HG03039 (cell line): ENCODE data around the gene GOSR2.
"Not testable (repeated sequence)": the region's sequence is repeated elsewhere in the genome, so short reads cannot be mapped to it uniquely, and the experiment has no call there.

Experiments
- ATAC-seq: cut with Tn5 transposase; IDR thresholded peaks from one replicate; pipeline ENCODE4 v1.9.1; 2021; ENCODE audit warnings: mild to moderate bottlenecking, moderate library complexity; ENCODE audit not compliant: unreplicated experiment

The GOSR2 gene

DNA sequence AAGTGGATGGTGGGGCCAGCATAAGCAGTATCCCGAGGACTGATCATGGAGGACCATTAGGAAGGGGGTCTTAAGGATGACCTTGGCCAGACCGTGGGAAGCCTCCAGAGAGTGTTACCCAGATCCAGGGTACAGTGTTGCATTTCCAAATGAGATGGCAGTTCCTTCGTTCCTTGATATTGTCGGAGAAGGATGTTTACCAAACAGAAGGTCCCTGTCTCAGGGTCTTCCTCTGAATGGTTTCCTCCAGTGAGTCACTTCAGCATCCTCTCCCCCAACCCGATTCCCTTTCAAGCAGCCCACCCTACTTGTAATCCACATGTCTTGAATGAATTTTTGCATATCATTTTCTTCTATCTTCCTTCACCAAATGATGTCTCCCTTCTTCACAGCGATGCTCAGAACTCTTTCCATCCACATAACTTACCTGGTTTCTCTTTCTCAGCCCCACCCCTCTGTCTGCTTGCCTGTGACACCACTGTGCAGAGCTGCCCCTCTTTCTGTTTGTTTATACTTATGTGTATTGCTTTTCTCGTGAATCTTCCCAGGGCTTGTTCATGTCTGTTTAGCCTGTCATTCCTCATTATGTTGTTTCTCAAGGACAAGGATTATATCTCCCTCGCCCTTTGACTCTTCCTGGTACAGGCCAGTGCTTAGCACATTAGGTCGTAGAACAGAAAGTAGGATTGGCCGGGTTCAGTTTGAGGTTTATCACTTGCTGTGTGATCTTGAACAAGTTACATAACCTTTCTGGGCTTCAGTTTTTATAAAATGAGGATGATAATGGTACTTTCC lies 5.7 kb downstream of the GOSR2 start:
- no peak for ATAC-seq

DNA sequence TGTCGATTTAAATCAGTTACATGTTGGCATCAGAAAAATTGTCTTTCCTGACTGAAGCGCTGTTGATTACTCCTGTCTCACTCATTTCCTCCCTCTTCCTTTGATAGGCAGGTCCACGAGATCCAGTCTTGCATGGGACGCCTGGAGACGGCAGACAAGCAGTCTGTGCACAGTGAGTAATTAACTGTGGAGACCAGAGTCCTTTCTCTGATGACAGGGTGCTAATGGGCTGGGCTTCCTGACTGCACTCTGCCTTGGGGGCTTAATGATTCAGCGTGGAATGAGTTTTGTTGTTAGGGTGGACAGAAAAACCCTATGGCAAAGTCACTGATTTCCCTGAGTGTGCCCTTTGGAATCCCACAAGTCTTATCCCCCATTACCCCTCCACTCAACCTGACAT lies 6.5 kb downstream of the GOSR2 start:
- no peak for ATAC-seq

DNA sequence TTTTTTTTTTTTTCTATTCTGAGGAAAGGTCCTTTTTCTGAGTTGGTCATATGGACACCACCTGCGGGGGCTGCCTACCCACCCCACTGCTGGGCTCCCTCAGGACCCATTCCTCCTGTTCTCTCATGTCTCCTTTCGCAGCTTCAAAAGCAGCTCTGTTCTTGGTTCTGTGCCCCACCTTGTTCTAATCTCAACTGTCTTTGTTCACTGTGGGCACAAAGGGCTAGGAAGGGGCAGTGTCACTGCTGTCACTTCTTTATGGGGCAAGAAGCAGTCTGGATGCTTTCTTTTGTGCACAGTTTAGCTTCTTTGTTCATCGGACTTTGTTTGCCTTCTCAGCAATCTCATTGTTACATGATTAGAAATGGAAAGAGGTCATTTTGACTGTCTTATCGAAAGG lies 7.1 kb downstream of the GOSR2 start:
- no peak for ATAC-seq

DNA sequence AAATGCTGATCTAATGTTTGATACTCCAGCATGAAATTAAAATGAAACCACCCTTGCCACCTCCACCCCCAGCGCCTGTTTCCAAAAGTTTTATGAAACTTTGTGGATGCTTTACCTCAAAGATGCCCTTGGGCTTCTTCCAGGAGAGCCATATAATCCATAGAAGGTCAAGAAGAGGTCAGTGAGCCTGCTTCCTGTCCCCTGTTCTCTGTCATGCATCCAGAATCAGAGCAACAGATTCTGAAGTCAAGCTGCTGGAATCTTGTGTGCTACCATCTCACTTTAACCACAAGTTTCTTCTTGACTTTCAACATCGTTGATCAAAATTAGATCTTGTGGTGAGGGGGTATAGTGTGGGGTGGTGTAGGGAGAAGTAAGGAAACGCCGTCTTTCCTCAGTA lies 8.6 kb downstream of the GOSR2 start:
- ATAC-seq = no peak

DNA sequence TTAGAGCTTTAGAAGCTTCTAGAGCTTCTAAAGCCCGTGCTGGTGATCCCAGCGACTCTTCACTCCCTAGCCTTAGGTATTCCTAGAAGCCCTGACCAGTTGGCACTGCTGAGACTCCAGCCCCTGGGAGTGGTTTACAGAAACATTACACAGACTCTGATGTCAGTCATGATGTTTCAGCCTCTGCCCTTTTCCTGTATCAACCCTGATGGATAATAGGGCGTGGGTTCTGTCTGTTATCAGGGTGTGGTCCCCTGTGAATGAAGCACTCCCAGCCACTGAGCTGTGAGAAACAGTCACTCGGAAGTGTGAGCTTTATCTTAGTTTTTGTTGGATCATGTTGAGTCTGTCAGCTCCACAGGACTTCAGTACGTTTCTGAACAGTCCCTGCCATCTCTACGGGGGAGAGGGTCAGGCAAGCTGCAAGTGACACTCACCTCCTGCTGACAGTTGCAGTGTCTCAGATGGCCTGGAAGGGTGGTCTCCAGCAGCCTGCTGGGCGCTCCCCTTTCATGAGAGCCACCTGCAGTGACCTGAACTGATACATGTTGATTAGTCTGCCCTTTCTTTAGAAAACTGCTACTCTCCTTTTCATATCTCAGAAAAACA lies 12.8 kb downstream of the GOSR2 start:
- ATAC-seq = no peak

DNA sequence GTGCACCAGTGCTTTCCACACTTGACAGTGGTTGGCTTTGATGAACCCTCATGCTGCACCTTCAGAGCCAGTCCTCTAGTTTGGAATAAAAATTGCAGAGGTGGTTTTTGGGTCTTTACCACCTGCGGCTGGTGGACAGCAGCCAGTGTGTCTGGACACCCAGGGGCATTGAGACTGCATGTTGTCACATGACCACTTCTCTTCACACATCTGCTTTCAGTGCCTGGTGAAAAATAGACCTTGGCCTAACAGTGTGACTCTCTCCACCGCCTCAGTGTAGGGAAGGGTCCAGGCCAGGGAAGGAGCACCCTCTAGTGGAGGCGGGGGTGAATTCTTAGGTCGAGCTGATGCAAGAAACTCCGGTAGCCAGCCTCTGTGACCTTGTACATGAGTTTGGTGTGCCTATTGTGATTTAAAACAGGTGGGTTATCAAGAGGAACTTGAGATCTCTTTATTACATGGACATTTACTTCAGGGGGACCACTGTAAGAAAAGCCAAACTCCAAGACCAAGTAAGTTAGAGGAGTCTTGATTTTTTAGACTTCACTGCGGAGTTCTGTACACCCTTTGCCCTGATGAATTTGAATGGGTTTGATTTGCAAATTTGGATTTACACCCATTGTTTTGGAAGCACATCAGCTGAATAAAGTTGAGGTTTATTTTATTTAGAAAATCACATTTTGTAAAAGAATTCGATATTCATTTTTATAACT lies 17.9 kb downstream of the GOSR2 start:
- no peak for ATAC-seq

DNA sequence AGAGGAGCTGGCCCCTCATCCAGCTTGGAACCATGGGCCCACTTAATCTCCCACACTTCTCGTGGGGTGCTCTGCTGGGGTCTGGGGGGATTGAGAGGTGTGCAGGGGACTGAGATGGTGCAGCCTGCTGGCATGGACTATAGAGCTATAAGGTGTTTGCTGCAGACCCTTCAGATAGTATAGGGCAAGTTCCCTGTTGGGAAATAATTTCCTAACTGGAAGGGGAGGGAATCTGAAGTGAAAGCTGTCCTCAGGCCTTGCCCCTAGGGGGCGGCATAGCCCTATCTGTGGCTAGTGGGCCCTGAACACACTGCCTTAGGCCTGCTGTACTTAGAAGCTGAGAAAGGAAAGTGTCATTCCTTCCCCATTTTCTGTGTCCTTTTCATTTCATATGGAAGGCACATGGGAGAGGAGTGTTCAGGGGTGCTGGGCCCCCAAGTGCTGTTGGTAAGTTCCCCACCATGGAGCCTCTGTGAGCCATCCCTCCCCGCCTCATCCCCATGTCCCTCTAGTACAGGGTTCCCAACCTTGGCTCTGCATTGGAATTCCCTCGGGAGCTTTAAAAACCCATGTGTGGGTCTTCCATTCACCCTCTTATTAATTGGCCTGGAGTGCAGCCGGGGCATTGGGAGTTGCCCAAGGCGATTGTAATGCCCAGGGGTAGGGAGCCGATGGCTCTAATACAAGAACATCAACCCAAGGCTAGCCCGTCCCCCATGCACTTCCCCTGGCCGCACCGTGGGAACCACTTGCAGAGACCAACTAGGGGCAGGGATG lies 19.7 kb downstream of the GOSR2 start:
- ATAC-seq = no peak

DNA sequence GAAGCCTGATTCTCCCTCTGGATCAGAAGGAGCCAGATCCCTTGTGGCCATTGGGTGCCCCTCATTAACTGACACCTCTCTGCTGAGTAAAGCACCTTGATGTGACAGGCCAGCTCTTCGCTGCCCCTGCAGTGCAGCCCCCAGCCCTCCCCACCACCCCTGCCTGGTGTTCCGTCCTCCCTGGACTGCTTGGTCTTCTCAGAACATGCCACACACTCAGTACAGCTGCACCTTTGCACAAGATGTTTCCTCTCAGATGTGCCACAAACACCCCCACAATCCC lies 20.2 kb downstream of the GOSR2 start:
- no peak for ATAC-seq

DNA sequence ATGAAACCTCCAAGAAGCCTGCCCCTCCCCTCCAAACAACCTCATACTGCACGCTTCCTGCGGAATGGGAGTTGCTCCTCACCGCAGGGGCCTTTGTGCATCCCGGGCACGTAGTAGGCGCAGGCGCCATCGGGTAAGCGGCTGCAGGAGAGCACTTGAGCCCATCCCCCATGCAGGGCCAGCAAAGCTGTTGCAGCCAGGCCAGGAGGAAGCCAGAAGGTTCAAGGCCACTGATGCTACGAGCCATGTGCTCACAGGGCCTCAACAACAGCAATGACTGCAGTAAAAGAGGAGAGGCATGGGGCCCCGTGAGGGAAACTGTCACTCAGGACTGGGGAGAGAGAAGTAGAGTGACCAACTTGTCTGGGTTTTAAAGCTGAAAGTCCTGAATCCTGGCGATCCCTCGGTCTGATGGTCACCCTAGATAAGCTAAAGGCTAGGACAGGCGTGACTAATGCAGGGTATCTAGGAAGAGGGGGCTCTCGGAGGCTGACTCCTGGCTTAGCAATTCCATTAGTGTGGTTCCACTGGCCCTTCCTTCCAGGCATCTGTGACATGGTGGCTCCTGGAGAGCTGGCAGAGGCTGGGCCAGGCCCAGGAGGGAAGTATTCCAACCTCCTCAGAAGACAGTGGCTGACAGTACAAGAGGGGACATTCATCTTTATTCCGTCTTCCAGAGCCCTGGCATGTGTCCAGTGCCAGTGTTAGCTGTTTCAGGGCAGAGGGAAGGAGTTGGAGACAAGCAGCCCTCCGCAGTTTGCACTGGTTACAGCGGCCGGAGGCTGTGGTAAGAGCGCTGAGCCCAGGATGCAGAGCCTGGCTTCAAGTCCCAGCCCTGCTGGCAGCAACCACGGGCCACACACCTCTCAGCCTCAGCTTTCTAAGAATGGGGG lies 20.8 kb downstream of the GOSR2 start:
- no peak for ATAC-seq

DNA sequence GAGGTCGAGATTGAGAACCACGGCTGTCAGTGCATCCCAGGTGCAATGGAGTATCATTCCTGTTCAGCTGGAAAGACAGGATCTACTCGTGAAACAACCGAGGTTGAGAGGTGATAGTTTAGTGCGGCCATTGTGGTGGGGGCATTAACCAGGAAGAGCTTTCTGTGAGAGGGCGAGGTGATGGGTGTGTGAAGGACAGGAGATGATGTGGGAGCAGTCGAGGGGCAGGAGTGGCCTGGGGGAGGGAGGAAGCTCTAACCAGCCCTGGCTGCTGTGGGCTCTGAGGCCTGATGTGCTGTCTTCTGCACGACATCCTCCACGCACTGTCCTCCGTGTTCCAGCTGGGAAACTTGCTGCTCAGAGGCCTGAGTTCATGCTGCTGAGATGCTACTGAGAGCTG lies 22.0 kb downstream of the GOSR2 start:
- no peak for ATAC-seq

DNA sequence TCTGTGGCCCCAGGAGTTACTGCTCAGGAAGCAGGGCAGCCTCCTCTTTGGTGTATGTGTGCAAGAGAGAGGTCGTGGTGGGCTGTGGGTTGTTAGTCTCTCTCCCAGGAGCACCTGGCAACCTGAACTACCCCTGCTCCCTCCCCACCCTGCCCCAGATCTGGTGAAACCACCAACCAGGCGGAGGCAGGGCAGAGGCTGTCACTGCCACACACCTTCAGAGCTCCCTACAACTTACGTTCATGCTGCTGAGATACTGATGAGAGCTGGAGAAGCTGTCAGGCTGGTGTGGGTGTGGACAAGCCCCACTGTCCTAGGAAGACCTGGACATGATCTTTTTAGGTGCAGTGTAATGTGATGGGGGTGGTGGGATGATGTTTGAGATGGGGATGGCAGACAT lies 24.3 kb downstream of the GOSR2 start:
- no peak for ATAC-seq

DNA sequence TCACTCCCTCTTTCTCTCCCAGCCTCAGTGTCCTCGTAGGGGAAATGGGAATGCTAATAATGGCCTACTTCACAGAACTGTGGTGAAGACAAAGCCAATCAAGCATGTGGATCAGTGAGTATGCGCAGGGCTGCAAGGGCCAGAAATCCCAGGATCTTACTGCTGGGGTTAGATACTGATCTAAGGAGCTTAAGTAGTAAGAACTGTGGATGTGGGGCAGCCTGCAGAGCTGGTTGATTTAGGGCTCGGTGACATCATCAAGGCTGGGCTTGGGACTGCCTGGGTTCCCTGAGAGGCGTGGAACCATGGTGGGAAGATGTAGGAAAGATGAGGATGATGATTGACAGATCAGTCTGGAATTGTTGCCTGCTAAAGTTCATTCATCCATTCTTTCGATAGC lies 25.6 kb downstream of the GOSR2 start:
- ATAC-seq = no peak

DNA sequence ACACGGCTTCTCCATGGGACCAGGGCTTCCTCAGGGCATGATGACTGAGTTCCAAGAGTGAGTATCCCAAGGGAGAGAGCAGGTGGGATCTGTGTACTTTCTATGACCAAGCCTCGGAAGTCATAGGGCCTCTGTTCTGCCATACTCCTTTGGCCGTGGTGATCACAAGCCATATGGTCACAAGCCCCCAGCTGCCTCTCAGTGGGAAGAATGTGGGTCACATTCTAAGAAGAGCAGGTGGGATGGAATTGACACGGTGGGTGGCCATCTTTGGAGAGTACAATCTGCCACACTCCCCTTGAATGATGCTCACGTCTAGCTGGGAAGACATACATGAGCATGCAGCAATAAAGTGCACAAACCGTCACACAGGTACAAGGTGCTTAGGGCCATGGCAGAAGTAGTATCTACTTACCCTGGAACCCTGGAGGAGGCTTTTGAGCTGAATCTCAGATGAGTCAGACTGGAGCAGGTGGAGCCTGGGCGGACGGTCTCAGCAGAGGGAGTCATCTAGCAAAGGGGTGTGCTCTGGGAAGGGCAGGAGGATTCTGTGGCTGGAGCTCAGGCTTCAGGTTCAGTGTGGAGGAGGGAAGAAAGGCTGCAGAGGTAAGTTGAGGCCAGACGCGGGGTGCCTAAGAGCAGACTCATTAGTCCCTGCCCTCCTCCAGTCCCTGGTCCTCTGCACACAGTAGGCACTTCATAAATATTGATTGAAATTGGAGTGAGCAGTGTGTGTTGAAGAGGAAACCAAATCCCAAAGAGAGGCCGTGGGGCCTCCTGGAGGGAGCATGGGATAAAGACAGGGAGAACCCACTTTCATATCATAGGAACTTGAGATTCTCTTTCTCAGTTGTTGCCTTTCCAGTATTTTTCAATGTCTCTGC lies 26.6 kb downstream of the GOSR2 start:
- no peak for ATAC-seq

DNA sequence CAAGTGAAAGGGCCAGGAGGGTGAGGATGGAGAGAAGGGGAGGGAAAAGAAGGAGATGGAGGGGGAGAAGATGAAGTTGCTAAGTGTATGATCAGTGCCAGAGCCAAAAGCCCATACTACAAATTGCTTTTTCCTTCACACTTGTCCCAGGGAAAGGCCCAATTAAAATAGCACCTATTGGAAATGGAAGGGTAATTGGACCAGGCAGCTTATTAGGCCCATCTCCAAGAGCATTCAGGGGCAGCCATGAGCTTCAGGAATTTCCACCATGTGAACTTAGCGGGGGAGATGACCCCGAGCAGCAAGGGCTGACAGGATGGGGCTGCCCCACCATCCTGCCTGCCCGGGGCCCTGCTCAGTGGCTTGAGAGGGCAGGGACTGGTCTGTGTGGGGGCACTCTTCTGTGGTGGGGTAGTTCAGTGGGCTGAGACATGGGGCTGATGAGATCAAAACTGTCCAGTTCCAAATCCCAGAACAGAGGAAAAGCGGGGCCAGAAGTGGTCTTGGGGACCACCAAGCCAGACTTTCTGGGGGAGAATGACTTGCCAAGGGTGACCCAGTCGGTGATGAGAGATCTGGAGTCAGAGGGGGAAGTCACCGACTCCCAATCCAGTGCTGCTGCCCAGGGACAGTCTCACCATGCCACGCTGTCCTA lies 27.5 kb downstream of the GOSR2 start:
- ATAC-seq = no peak

DNA sequence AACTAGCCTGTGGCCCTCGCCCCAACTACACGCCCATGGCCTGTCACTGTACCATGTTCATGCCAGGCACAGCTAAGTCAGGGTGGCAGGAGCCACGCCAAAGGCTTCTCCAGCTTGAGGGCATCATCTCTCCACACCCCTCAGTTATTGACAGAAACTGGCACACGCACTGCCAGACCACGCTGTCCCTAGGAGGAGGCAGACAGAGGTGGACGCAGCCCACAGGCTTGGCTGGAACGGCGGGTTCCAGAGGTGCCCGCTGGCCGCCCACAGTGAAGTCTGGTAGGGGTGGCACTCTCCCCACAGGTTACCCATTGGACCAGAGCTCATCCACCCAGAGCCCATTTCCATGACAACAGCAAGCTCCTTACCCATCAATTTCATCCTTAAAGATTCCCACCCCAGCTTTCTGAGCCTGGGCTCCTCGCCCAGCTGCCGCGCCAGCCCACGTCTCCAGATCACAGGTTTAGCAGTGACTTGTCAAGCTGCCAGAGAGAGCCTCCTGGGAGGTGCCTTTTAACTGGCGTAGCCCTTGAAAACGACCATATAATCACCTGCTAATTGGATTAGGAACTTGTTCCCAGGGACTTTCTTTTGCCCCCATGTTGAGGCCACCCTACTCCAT lies 28.1 kb downstream of the GOSR2 start:
- ATAC-seq = no peak

DNA sequence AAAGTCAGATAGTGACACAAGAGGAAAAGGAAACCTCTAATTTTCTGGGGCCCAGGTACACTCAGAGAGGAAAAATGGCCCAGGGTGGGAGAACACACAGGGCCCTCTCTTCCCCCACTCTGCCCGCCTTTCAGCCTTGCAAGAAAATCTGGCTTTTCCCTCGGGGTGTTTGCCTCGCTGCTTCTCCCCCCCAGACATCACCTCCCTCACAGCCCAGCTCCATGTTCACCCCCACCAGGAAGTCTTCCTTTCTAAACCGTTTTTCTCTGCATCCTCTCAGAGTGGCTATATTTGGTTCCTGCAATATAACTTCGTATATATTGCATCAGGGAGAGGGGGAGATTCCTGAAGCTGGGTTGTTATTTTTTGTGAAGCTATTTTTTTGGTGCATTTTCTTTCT lies 28.7 kb downstream of the GOSR2 start:
- ATAC-seq = no peak

DNA sequence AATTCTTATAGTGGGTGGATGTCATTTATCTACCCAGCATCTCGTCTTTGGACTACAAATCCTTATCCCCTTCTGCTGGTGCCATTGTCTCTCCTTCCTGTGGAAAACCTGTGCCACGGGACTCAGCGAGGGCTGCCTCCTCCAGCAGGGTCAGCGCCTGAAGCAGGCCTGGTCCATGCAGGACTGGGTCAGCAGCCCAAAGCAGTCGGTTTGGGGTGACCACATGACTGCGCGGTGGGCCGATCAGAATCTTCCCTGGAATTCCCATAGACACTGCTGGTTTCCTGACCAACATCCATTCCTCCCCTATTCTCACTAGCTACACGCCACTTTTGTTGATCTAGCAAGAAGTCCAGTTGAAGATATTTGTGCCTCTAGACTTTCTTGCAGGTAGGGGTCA lies 29.2 kb downstream of the GOSR2 start:
- no peak for ATAC-seq

DNA sequence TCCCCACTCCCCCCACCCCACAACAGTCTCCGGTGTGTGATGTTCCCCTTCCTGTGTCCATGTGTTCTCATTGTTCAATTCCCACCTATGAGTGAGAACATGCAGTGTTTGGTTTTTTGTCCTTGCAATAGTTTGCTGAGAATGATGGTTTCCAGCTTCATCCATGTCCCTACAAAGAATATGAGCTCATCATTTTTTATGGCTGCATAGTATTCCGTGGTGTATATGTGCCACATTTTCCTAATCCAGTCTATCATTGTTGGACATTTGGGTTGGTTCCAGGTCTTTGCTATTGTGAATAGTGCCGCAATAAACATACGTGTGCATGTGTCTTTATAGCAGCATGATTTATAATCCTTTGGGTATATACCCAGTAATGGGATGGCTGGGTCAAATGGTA lies 30.2 kb downstream of the GOSR2 start:
- ATAC-seq = not testable (repeated sequence)
